Gastrocnemius medialis (tissue), 4 donors: ENCODE measurements around the gene RALGAPA2. TPM values are rescaled to one million over a fixed set of nuclear protein-coding genes. Genes with fewer than 3 reads are reported as not detected.

Experiments
- ATAC-seq, 2 donors: fragments of 150-250 bp; one replicate each; pipeline ENCODE4 v1.9.1; 2016
- DNase-seq, 2 donors: peaks; one replicate each; pipeline ENCODE4 v3.0.0-alpha.2; 2019
- H3K27ac ChIP-seq, 4 donors: fragments of 200-600 bp; sonication (generic); 1 replicate in 1 of 4; 2 replicates in 3 of 4; pipeline ENCODE4 v1.5.1; 2016 to 2018; ENCODE audit warnings: mild to moderate bottlenecking in 2 of 4, moderate library complexity in 1 of 4
- H3K27me3 ChIP-seq, 3 donors: fragments of 200-600 bp; sonication (generic) in 2 of 3; 1 replicate in 1 of 3; 2 replicates in 2 of 3; pipeline versions ENCODE4 v1.5.1 to v1.6.0; 2016 to 2019; ENCODE audit warnings: mild to moderate bottlenecking in 1 of 3, moderate library complexity in 1 of 3
- H3K36me3 ChIP-seq, 2 donors: fragments of 200-600 bp; sonication (generic) in 1 of 2; one replicate each; pipeline ENCODE4 v1.5.1; 2017 to 2018
- H3K4me1 ChIP-seq, 2 donors: fragments of 200-600 bp; sonication (generic) in 1 of 2; one replicate each; pipeline ENCODE4 v1.5.1; 2016 to 2017; ENCODE audit warnings: mild to moderate bottlenecking in 2 of 2
- H3K4me3 ChIP-seq, 4 donors: fragments of 200-600 bp; sonication (generic) in 3 of 4; 1 replicate in 1 of 4; 2 replicates in 3 of 4; pipeline ENCODE4 v1.5.1; 2016 to 2019; ENCODE audit warnings: mild to moderate bottlenecking in 2 of 4
- H3K9me3 ChIP-seq, 3 donors: fragments of 200-600 bp; sonication (generic) in 2 of 3; 1 replicate in 1 of 3; 2 replicates in 2 of 3; pipeline ENCODE4 v1.5.1; 2016 to 2019
- POLR2A ChIP-seq, 2 donors: fragments of 450-650 bp; IDR thresholded peaks; one replicate each; pipeline ENCODE4 v1.6.1; 2017; ENCODE audit warnings: antibody characterized with exemption in 2 of 2, mild to moderate bottlenecking in 2 of 2, moderate library complexity in 2 of 2
- in situ Hi-C, 4 donors: fragments of 200-750 bp; cut with MboI; loops; one replicate each; pipeline versions ENCODE4 v1.15.0 to v1.8.0; 2017; ENCODE audit warnings: low sequenced_read_pairs in 4 of 4
- intact Hi-C: fragments of 100-400 bp; cut with DNase I; formaldehyde crosslinking; loops from one replicate; pipeline ENCODE4 v1.15.1; 2023; ENCODE audit warnings: low total_unique reads
- total RNA-seq, 4 donors: library from RNA; depleted of rRNA; stranded (reverse); fragments of >200 nt; gene quantifications; one replicate each; pipeline versions ENCODE4 v1.1.0 to v1.2.3, GENCODE V29; 2016
- TF ChIP-seq, protein P1 (sequence below), 5 experiments: fragments of 450-650 bp in 3 of 5; fragments of 200-600 bp in 2 of 5; sonication (generic) in 2 of 5; IDR thresholded peaks in 4 of 5; conservative IDR thresholded peaks in 1 of 5; 1 replicate in 4 of 5; 2 replicates in 1 of 5; pipeline ENCODE4 v1.5.1; 2016 to 2019; ENCODE audit warnings: antibody characterized with exemption in 5 of 5, mild to moderate bottlenecking in 3 of 5, moderate library complexity in 3 of 5

The RALGAPA2 gene
- total RNA-seq, 4 donors from 2014 or later = 43.2 to 56.9 (median 52.0) TPM

DNA sequence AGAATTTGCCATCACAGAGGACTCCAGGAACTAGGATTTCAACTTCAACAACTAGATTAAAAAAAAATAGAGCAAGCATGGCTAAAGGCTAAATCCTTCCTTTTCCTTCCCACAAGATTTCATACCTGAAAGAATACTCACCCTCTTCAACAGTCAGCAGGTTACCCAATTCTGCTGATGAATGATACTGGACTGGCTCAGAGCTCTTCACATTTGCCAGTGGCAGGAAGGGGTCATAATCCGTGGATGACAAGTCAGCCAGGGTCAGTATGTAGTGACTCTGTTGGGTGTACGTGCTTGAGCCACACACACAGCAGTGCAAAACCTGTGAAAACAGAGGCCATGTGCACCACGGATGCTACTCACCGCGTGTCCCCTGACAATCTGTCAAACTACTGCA lies 191.7 kb downstream of the RALGAPA2 start:
- peaks cover 5 to 22% of the 10 kb centered on the region in 2 donors for H3K4me1 ChIP-seq
- H3K4me3 ChIP-seq = no peak overlapping the region
- peak overlapping the region in 3 of 4 donors; percentile 58 to 79 (median 70) for H3K27ac ChIP-seq
- in situ Hi-C loops (no loop called here), intact Hi-C loops (no loop called here)
- H3K36me3 ChIP-seq = peaks cover 0 to 31% of the 10 kb centered on the region in 2 donors
- TF ChIP-seq, protein P1, sequence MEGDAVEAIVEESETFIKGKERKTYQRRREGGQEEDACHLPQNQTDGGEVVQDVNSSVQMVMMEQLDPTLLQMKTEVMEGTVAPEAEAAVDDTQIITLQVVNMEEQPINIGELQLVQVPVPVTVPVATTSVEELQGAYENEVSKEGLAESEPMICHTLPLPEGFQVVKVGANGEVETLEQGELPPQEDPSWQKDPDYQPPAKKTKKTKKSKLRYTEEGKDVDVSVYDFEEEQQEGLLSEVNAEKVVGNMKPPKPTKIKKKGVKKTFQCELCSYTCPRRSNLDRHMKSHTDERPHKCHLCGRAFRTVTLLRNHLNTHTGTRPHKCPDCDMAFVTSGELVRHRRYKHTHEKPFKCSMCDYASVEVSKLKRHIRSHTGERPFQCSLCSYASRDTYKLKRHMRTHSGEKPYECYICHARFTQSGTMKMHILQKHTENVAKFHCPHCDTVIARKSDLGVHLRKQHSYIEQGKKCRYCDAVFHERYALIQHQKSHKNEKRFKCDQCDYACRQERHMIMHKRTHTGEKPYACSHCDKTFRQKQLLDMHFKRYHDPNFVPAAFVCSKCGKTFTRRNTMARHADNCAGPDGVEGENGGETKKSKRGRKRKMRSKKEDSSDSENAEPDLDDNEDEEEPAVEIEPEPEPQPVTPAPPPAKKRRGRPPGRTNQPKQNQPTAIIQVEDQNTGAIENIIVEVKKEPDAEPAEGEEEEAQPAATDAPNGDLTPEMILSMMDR (IDR thresholded peaks at IDR 0.05 in 4 of 5, conservative IDR thresholded peaks at IDR 0.05 in 1 of 5) = no peak
- TF ChIP-seq POLR2A (IDR thresholded peaks at IDR 0.05) = no peak
- no peaks in the 10 kb centered on the region for H3K27me3 ChIP-seq
- DNase-seq (peak in 1 of 2 donors; percentile 49), ATAC-seq (peak; percentile 15 to 49)
- no peaks in the 10 kb centered on the region for H3K9me3 ChIP-seq

DNA sequence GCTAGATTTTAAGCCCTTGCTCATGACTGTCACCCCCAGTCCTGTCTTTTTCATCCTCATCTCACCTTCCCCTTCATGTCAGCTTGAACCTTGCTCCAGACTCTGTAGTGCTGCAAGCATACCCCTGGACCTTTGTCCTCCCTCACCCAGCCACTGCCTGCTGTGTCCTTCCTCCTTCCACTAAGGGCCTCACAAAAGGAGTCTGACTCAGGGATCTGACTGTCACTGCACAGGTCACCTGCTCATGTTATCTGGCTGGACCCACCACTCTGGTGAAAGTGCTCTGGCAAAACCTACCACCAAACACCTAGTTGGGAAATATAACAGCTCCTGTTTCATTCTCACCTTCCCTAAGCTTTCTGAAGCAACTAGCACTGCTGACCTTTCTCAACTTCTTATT lies 193.2 kb downstream of the RALGAPA2 start:
- TF ChIP-seq, protein P1 (IDR thresholded peaks at IDR 0.05 in 4 of 5, conservative IDR thresholded peaks at IDR 0.05 in 1 of 5) = no peak
- no peak for TF ChIP-seq POLR2A (IDR thresholded peaks at IDR 0.05)
- Histone ChIP-seq H3K9me3 (no peaks in the 10 kb centered on the region), H3K4me1 (peaks cover 0 to 15% of the 10 kb centered on the region in 2 donors), H3K27ac (peak overlapping the region; percentile 58 to 79 (median 70)), H3K36me3 (peaks cover 0 to 23% of the 10 kb centered on the region in 2 donors), H3K4me3 (no peak overlapping the region), H3K27me3 (no peaks in the 10 kb centered on the region)
- peak; percentile 71 to 88 for DNase-seq
- intact Hi-C loops = loop anchor here (1.0 kb wide), 1 partner anchor 27 kb away; no protein-coding TSS in a partner anchor
- peak; percentile 96 to 97 for ATAC-seq
- in situ Hi-C loops = no loop called here

DNA sequence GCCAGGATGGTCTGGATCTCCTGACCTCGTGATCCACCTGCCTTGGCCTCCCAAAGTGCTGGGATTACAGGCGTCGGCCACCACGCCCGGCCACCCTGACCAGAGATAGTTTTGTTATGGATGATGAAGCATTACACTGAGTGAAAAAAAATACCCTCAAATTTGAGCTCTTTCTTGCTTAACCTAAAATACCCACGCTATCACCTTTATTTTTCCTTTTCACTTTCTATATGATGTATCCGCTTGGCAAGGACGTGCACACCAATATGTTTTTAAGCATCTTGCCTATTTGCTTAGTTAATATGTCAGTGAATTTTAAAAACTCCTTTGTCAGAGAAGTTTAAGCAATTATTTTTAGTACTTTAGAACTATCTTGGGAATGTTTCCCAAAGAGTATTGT lies 194.2 kb downstream of the RALGAPA2 start:
- TF ChIP-seq, protein P1 (IDR thresholded peaks at IDR 0.05 in 4 of 5, conservative IDR thresholded peaks at IDR 0.05 in 1 of 5) = no peak
- no peak for TF ChIP-seq POLR2A (IDR thresholded peaks at IDR 0.05)
- no peaks in the 10 kb centered on the region for H3K9me3 ChIP-seq
- no peak for ATAC-seq
- H3K27ac ChIP-seq = peak overlapping the region; percentile 22 to 79 (median 64)
- peaks cover 0 to 24% of the 10 kb centered on the region in 2 donors for H3K36me3 ChIP-seq
- peaks cover 0 to 15% of the 10 kb centered on the region in 2 donors for H3K4me1 ChIP-seq
- no peak overlapping the region for H3K4me3 ChIP-seq
- H3K27me3 ChIP-seq = no peaks in the 10 kb centered on the region
- in situ Hi-C loops (no loop called here), intact Hi-C loops (no loop called here)
- DNase-seq = no peak

DNA sequence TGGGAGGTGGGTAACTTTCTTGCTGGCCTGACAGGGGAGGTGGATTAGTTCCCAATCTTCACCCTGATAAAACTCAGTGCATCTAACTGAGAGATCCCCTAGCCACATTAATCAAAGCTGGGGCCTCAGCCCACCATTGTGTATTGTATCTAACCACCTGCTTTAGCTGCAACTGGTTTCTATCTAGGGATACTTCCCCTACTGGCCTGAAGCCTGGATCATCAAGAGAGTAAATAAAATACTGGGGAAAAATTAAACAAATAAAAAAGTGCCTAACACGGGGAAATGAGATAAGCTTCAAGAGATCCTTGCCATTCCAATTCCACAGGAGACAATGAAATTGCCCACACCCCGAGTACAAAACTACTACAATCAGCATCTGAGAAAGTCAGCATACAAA lies 195.1 kb downstream of the RALGAPA2 start:
- TF ChIP-seq POLR2A (IDR thresholded peaks at IDR 0.05) = no peak
- TF ChIP-seq, protein P1 (IDR thresholded peaks at IDR 0.05 in 4 of 5, conservative IDR thresholded peaks at IDR 0.05 in 1 of 5) = no peak
- H3K4me1 ChIP-seq = peaks cover 0 to 15% of the 10 kb centered on the region in 2 donors
- no peaks in the 10 kb centered on the region for H3K9me3 ChIP-seq
- H3K27me3 ChIP-seq = no peaks in the 10 kb centered on the region
- in situ Hi-C loops (no loop called here), intact Hi-C loops (no loop called here)
- DNase-seq (no peak), ATAC-seq (no peak)
- H3K4me3 ChIP-seq = no peak overlapping the region
- peaks cover 0 to 34% of the 10 kb centered on the region in 2 donors for H3K36me3 ChIP-seq
- peak overlapping the region in 1 of 4 donors; percentile 70 for H3K27ac ChIP-seq

DNA sequence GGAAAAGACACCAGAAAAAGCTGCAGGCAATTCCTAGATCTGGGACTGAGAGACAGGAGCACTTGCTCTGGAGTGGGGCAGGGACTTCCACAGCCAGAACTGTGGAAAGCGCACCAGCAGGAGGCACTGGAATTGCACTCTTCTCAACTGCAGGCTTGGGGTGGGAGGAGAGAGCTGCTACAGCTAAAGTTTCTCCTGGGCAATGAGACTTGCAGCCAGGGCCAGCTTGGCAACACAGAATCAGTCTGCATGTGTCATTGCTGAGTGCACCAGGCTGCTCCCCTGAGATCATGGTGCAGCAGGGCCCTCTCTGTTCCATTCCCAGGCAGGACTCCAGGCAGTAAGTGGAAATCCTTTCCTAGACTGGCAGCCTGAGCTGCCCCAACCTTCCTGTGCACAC lies 198.7 kb downstream of the RALGAPA2 start:
- ATAC-seq (peak; percentile 62 to 89), DNase-seq (peak; percentile 18 to 74)
- H3K27ac ChIP-seq = peak overlapping the region in 2 of 4 donors; percentile 8 to 37
- peaks cover 0 to 6% of the 10 kb centered on the region in 2 donors for H3K4me1 ChIP-seq
- H3K9me3 ChIP-seq = no peaks in the 10 kb centered on the region
- H3K27me3 ChIP-seq = no peaks in the 10 kb centered on the region
- in situ Hi-C loops (no loop called here), intact Hi-C loops (no loop called here)
- H3K36me3 ChIP-seq = peaks cover 0 to 60% of the 10 kb centered on the region in 2 donors
- no peak for TF ChIP-seq POLR2A (IDR thresholded peaks at IDR 0.05)
- TF ChIP-seq, protein P1 (IDR thresholded peaks at IDR 0.05 in 4 of 5, conservative IDR thresholded peaks at IDR 0.05 in 1 of 5) = peak in 3 of 5 experiments; percentile 23 to 42 (median 29)
- H3K4me3 ChIP-seq = no peak overlapping the region
